SK-N-SH (cell line): ENCODE data around the gene MTMR12. TPM values are rescaled to one million over a fixed set of nuclear protein-coding genes. Genes with fewer than 3 reads are reported as not detected.

Source experiments
- CTCF ChIA-PET: fragments of 300-600, 350-600 bp; formaldehyde crosslinking; extraction: SDS; loops from one replicate; lab custom pipeline; 2021; lab: Yijun Ruan, JAX
- POLR2A ChIA-PET: fragments of 350-600 bp; sonication (Branson Sonifier 250); formaldehyde crosslinking; extraction: SDS; loops from one replicate; lab custom pipeline; 2020; ENCODE audit warnings: antibody characterized with exemption, inconsistent platforms; lab: Yijun Ruan, JAX
- DNase-seq: peaks from one replicate; pipeline ENCODE4 v3.0.0; 2012
- H2AFZ ChIP-seq: fragments of 200-600 bp; sonication (generic); 2 replicates; pipeline ENCODE4 v1.8.1; 2016; ENCODE audit warnings: antibody characterized with exemption, mild to moderate bottlenecking, low read depth
- H3F3A ChIP-seq: fragments of 200-600 bp; sonication (generic); replicated peaks from 2 replicates; pipeline ENCODE3; 2016; ENCODE audit warnings: antibody characterized with exemption, mild to moderate bottlenecking; ENCODE audit not compliant: insufficient read depth
- H3K27ac ChIP-seq, 2 experiments: fragments of 200-500 bp in 1 of 2; fragments of 200-600 bp in 1 of 2; sonication (Bioruptor generic) in 1 of 2; sonication (generic), shearing (Covaris generic) in 1 of 2; 2 replicates each; pipeline versions ENCODE4 v1.5.1 to v1.6.1; 2014 to 2016; ENCODE audit warnings: low read depth in 2 of 2, inconsistent platforms in 1 of 2, low read length in 1 of 2, mild to moderate bottlenecking in 1 of 2, mixed read lengths in 1 of 2
- H3K27me3 ChIP-seq: fragments of 200-600 bp; sonication (generic), shearing (Covaris generic); 2 replicates; pipeline ENCODE4 v1.6.1; 2016; ENCODE audit warnings: mixed run types; ENCODE audit not compliant: insufficient read depth
- H3K36me3 ChIP-seq, 2 experiments: fragments of 200-500 bp in 1 of 2; fragments of 200-600 bp in 1 of 2; sonication (Bioruptor generic) in 1 of 2; sonication (generic) in 1 of 2; replicated peaks in 1 of 2; 2 replicates each; pipeline versions ENCODE3 to v1.5.1; 2014 to 2016; ENCODE audit warnings: low read length in 1 of 2, mild to moderate bottlenecking in 1 of 2; ENCODE audit not compliant: insufficient read depth in 2 of 2, control insufficient read depth in 1 of 2
- H3K4me1 ChIP-seq, 2 experiments: fragments of 200-500 bp in 1 of 2; fragments of 200-600 bp in 1 of 2; sonication (Bioruptor generic) in 1 of 2; sonication (generic), shearing (Covaris generic) in 1 of 2; 2 replicates each; pipeline versions ENCODE4 v1.5.1 to v1.6.1; 2014 to 2016; ENCODE audit warnings: low read depth in 1 of 2, low read length in 1 of 2, mixed run types in 1 of 2; ENCODE audit not compliant: insufficient read depth in 2 of 2, control insufficient read depth in 1 of 2
- H3K4me2 ChIP-seq: fragments of 200-600 bp; sonication (generic), shearing (Covaris generic); 2 replicates; pipeline ENCODE4 v1.6.1; 2017; ENCODE audit warnings: mixed run types
- H3K4me3 ChIP-seq, 2 experiments: fragments of 200-500 bp in 1 of 2; fragments of 200-600 bp in 1 of 2; sonication (Bioruptor generic) in 1 of 2; sonication (generic), shearing (Covaris generic) in 1 of 2; 2 replicates each; pipeline versions ENCODE4 v1.5.1 to v1.8.1; 2014 to 2016; ENCODE audit warnings: low read depth in 2 of 2, inconsistent platforms in 1 of 2, low read length in 1 of 2, mild to moderate bottlenecking in 1 of 2, mixed read lengths in 1 of 2, moderate library complexity in 1 of 2
- H3K79me2 ChIP-seq: fragments of 200-600 bp; sonication (generic); 2 replicates; pipeline ENCODE4 v1.8.1; 2017; ENCODE audit warnings: mild to moderate bottlenecking; ENCODE audit not compliant: insufficient read depth
- H3K9ac ChIP-seq: fragments of 200-600 bp; sonication (generic); 2 replicates; pipeline ENCODE4 v1.6.1; 2017; ENCODE audit warnings: mixed run types
- H3K9me2 ChIP-seq: fragments of 200-600 bp; sonication (generic); 2 replicates; pipeline ENCODE4 v1.6.1; 2017; ENCODE audit warnings: mixed run types
- H3K9me3 ChIP-seq: fragments of 200-600 bp; sonication (generic); 2 replicates; pipeline ENCODE4 v1.6.1; 2017; ENCODE audit warnings: mixed run types, mild to moderate bottlenecking, moderate library complexity
- H4K20me1 ChIP-seq: fragments of 200-600 bp; sonication (generic); 2 replicates; pipeline ENCODE4 v1.6.1; 2017; ENCODE audit warnings: mild to moderate bottlenecking, mixed run types; ENCODE audit not compliant: insufficient read depth
- CHD2 ChIP-seq: fragments of 150-350 bp; IDR thresholded peaks from 2 replicates; pipeline ENCODE4 v1.6.1; 2018; ENCODE audit warnings: low read length; ENCODE audit not compliant: partially characterized antibody
- EZH2phosphoT487 ChIP-seq: fragments of 200-600 bp; sonication (generic); IDR thresholded peaks from 2 replicates; pipeline ENCODE4 v1.6.1; 2017; ENCODE audit warnings: low read depth, mixed run types, mild to moderate bottlenecking, antibody characterized with exemption, moderate library complexity, borderline replicate concordance
- FOXM1 ChIP-seq: IDR thresholded peaks from 2 replicates; pipeline ENCODE4 v1.4.0; 2012; ENCODE audit warnings: low read depth, mild to moderate bottlenecking
- GATA2 ChIP-seq: sonication (generic); formaldehyde crosslinking; IDR thresholded peaks from 2 replicates; pipeline ENCODE4 v1.5.0; 2020; ENCODE audit warnings: mild to moderate bottlenecking, missing genetic modification reagents
- JUND ChIP-seq: IDR thresholded peaks from 2 replicates; pipeline ENCODE4 v1.4.0; 2012
- MEF2A ChIP-seq: IDR thresholded peaks from 2 replicates; pipeline ENCODE4 v1.4.0; 2012; ENCODE audit warnings: low read depth, borderline replicate concordance
- NFIC ChIP-seq: IDR thresholded peaks from 2 replicates; pipeline ENCODE4 v1.4.0; 2012; ENCODE audit warnings: borderline replicate concordance
- POLR2AphosphoS5 ChIP-seq: IDR thresholded peaks from 2 replicates; pipeline ENCODE4 v1.6.1; 2012; ENCODE audit warnings: low read depth, low read length
- RCOR1 ChIP-seq: fragments of 150-350 bp; IDR thresholded peaks from 2 replicates; pipeline ENCODE4 v1.6.1; 2017; ENCODE audit warnings: antibody characterized with exemption, low read length
- SIN3A ChIP-seq: IDR thresholded peaks from 2 replicates; pipeline ENCODE4 v1.6.1; 2012; ENCODE audit warnings: low read depth, mild to moderate bottlenecking, low read length, moderate library complexity, borderline replicate concordance
- SMC3 ChIP-seq: IDR thresholded peaks from 2 replicates; pipeline ENCODE4 v1.6.1; 2012; ENCODE audit warnings: low read depth, low read length, improper control_type of control experiment
- TAF1 ChIP-seq: IDR thresholded peaks from 2 replicates; pipeline ENCODE4 v1.6.1; 2012; ENCODE audit warnings: low read depth, mild to moderate bottlenecking, low read length, moderate library complexity, borderline replicate concordance
- TCF12 ChIP-seq: IDR thresholded peaks from 2 replicates; pipeline ENCODE4 v1.4.0; 2012
- TEAD4 ChIP-seq: IDR thresholded peaks from 2 replicates; pipeline ENCODE4 v1.4.0; 2012; ENCODE audit warnings: mild to moderate bottlenecking, borderline replicate concordance; ENCODE audit not compliant: insufficient read depth
- WGBS: methylation state at CpG from one replicate; pipeline ENCODE4 v1.1.6; 2017; ENCODE audit warnings: low lambda C conversion rate; 5-methylcytosine and 5-hydroxymethylcytosine counted together
- polyA plus RNA-seq, 3 experiments: library from polyadenylated mRNA; depleted of rRNA; stranded (reverse); fragments of >200 nt; gene quantifications; 2 replicates each; pipeline ENCODE4 v1.2.3, GENCODE V29; 2012
- TF ChIP-seq, protein P1 (sequence below): IDR thresholded peaks from 2 replicates; pipeline ENCODE4 v1.4.0; 2012; ENCODE audit warnings: low read depth
- TF ChIP-seq, protein P2 (sequence below): IDR thresholded peaks from 2 replicates; pipeline ENCODE4; 2012
- TF ChIP-seq, protein P3 (sequence below): fragments of 150-350 bp; IDR thresholded peaks from 2 replicates; pipeline ENCODE4 v1.6.1; 2016; ENCODE audit warnings: mild to moderate bottlenecking, low read depth, low read length
- TF ChIP-seq, protein P4 (sequence below): IDR thresholded peaks from 2 replicates; pipeline ENCODE4 v1.4.0; 2012; ENCODE audit warnings: low read depth, borderline replicate concordance

The MTMR12 gene
- polyA plus RNA-seq, 1 of the 3 experiments (the other 2 are of a cell fraction), result 10.9 TPM

DNA sequence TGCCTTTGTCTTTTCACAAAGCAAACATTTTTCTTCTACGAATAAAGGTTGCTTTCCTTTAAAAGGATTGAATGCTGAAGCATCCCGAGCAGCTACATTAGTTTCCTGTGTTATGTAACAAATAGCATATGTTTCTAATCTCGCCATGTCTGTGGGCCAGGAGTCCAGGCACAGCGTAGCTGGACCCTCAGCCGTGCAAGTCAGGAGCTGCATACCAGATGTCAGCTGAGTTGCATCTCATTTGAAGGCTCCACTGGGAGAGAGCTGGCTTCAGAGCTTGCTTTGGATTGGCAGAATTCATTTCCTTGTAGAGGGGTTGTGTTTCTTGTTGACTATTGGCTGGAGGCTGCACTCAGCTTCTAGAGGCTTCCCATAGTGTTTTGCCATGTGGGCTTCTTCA, 122.6 kb downstream of the MTMR12 start:
- ChIA-PET CTCF (interaction anchor here (0.6 to 0.8 kb wide), 2 partner anchors 255 to 400 kb away, joined by 3 read pairs; partner anchors contain the start of gene ZFR), POLR2A (interaction anchor here (1.5 kb wide), 1 partner anchor 16 kb away, joined by 9 read pairs; the partner anchor contains the start of gene GOLPH3)
- H3K9ac ChIP-seq, result no peak overlapping the region
- no peaks in the 10 kb centered on the region for H3K36me3 ChIP-seq
- H3K9me3 ChIP-seq, result peaks cover 11% of the 10 kb centered on the region
- peaks cover 4 to 12% of the 10 kb centered on the region in 2 experiments; a peak in 1 of 4 replicates for H3K4me1 ChIP-seq
- no peaks in the 10 kb centered on the region for H3K9me2 ChIP-seq
- DNase-seq, result peak; percentile 76
- TF ChIP-seq POLR2AphosphoS5 (peak; percentile 56), JUND (no peak), NFIC (no peak), RCOR1 (peak; percentile 81), GATA2 (CRISPR knock-in tag) (0 out of 2 replicates have a peak, but pooled peaks have one; percentile 13), TCF12 (peak; percentile 83)
- TF ChIP-seq, protein P1, sequence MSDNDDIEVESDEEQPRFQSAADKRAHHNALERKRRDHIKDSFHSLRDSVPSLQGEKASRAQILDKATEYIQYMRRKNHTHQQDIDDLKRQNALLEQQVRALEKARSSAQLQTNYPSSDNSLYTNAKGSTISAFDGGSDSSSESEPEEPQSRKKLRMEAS, result 0 out of 2 replicates have a peak, but pooled peaks have one; percentile 49
- TF ChIP-seq, protein P2, sequence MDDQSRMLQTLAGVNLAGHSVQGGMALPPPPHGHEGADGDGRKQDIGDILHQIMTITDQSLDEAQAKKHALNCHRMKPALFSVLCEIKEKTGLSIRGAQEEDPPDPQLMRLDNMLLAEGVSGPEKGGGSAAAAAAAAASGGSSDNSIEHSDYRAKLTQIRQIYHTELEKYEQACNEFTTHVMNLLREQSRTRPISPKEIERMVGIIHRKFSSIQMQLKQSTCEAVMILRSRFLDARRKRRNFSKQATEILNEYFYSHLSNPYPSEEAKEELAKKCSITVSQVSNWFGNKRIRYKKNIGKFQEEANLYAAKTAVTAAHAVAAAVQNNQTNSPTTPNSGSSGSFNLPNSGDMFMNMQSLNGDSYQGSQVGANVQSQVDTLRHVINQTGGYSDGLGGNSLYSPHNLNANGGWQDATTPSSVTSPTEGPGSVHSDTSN, result 0 out of 2 replicates have a peak, but pooled peaks have one; percentile 30
- H4K20me1 ChIP-seq, result no peaks in the 10 kb centered on the region
- no peak overlapping the region for H3K4me3 ChIP-seq
- H2AFZ ChIP-seq, result no peak overlapping the region
- H3K27ac ChIP-seq, result peak overlapping the region; percentile 37 to 78; a peak in 3 of 4 replicates
- WGBS, result 41% methylated on average over 5 of the region's 5 CpGs
- no peaks in the 10 kb centered on the region for H3K27me3 ChIP-seq
- H3K79me2 ChIP-seq, result no peaks in the 10 kb centered on the region
- H3K4me2 ChIP-seq, result no peak overlapping the region
- no peaks in the 10 kb centered on the region for H3F3A ChIP-seq

DNA sequence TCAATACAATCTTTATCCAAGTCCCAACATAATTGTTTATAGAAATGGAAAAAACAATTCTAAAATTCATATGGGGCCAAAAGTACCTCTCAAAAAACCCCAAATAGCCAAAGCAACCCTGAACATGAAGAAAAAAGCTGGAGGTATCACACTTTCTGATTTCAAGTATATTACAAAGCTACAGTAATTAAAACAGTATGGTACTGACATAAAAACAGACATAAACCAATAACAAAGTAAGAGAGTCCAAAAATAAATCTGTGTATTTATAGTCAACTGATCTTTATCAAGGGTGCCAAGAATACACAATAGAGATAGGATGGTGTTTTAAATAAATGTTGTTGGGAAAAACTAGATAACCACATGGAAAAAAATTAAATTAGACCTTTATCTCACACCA, 125.1 kb downstream of the MTMR12 start:
- Histone ChIP-seq H3K9me2 (no peaks in the 10 kb centered on the region), H3K27ac (no peak overlapping the region), H3K4me2 (no peak overlapping the region), H3K4me1 (peaks cover 0 to 5% of the 10 kb centered on the region in 2 experiments; a peak in 1 of 4 replicates), H3F3A (no peaks in the 10 kb centered on the region), H4K20me1 (no peaks in the 10 kb centered on the region), H3K27me3 (no peaks in the 10 kb centered on the region), H3K9ac (no peak overlapping the region), H3K9me3 (peaks cover 11% of the 10 kb centered on the region), H3K36me3 (no peaks in the 10 kb centered on the region), H3K4me3 (no peak overlapping the region), H2AFZ (no peak overlapping the region), H3K79me2 (no peaks in the 10 kb centered on the region)
- DNase-seq, result no peak
- TF ChIP-seq TEAD4, result no peak
- TF ChIP-seq, protein P2, result no peak
- TF ChIP-seq, protein P3, sequence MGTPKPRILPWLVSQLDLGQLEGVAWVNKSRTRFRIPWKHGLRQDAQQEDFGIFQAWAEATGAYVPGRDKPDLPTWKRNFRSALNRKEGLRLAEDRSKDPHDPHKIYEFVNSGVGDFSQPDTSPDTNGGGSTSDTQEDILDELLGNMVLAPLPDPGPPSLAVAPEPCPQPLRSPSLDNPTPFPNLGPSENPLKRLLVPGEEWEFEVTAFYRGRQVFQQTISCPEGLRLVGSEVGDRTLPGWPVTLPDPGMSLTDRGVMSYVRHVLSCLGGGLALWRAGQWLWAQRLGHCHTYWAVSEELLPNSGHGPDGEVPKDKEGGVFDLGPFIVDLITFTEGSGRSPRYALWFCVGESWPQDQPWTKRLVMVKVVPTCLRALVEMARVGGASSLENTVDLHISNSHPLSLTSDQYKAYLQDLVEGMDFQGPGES, result no peak
- TF ChIP-seq, protein P4, sequence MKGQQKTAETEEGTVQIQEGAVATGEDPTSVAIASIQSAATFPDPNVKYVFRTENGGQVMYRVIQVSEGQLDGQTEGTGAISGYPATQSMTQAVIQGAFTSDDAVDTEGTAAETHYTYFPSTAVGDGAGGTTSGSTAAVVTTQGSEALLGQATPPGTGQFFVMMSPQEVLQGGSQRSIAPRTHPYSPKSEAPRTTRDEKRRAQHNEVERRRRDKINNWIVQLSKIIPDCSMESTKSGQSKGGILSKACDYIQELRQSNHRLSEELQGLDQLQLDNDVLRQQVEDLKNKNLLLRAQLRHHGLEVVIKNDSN, result no peak
- TF ChIP-seq FOXM1, result no peak
- TF ChIP-seq EZH2phosphoT487, result no peak
- TF ChIP-seq SMC3, result no peak
- no peak for TF ChIP-seq TAF1
- no peak for TF ChIP-seq CHD2
- TF ChIP-seq MEF2A, result no peak
- no peak for TF ChIP-seq SIN3A
- CTCF ChIA-PET, result no interaction called here
- POLR2A ChIA-PET, result no interaction called here
